ENCODE measurements around the gene BMP8B. TPM values are rescaled to one million over a fixed set of nuclear protein-coding genes. Genes with fewer than 3 reads are reported as not detected.
"Not testable (repeated sequence)": the region's sequence is repeated elsewhere in the genome, so short reads cannot be mapped to it uniquely, and the experiment has no call there.

The BMP8B gene
- total and polyA plus RNA-seq, 5 experiments from 2014 or later, result 0.13 to 0.41 (median 0.26) TPM; not detected in 2

DNA sequence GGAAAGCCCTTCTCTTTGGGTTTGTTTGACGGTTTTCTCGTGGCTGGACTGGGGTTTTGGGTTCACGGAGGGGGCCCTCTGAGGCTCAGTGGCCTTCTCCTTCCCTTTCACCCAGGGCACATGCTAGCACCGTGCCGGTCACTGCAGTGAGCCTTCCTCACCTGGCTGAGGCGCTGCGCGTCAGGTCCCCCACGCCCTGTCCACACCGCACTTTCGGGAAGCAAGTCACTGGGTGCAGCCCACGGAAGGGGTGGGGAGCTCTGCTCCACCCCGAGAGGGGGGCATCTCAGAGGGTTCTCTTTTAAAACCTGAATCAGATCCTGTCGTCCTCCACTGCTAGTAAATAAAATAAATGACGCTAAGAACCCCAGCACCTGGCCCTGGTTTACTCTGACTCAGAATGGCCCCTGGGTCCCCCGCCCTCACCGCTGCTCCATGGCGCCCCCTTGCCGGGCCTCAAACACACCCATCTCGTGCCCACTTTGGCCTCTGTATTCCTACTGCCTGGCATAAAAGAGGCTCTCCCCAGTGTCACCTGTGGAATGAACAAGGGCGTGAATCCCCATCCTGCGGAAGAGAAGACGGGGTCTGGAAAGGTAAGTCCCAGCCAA lies 15.2 kb downstream of the BMP8B start:
- H3K4me3 Mint-ChIP-seq, H3K4me1 Mint-ChIP-seq, DNase-seq, POLR2A ChIA-PET, H3K36me3 Mint-ChIP-seq, H3K27me3 Mint-ChIP-seq, H3K27ac Mint-ChIP-seq, H3K9me3 Mint-ChIP-seq: not testable (repeated sequence)
- ATAC-seq, result peak; percentile 53 to 70

DNA sequence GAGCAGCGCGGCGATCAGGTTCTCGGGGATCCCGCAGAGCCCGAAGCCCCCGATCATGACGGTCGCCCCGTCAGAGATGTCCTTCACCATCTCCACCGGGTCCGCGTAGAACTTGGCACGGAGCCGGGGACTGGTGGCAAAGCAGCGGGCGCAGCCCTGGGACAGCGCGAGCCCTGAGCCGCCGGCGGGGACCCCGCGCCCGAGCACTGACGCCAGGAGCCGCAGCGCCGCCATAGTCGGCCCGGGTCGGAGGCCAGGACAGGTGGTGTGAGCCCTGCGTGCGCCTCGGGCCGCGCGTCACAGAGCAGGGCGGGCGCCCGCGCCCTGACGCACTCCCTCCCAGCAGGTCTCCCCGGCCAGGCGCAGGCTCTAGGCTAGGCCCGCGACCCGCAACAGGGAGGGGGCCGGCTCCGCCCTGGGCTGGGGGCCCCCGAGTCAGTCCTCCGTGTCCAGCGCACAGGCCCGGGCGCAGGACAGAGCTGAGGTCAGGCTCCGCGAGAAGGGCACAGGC lies 17.6 kb downstream of the BMP8B start, which contains the start of gene OXCT2:
TSS of gene OXCT2 (minus strand) at position 327 of the 511 bp plus-strand sequence. CDS start at position 234, 93 bp downstream.
- POLR2A ChIA-PET, H3K27me3 Mint-ChIP-seq, H3K27ac Mint-ChIP-seq, H3K36me3 Mint-ChIP-seq, DNase-seq, H3K4me1 Mint-ChIP-seq, H3K9me3 Mint-ChIP-seq: not testable (repeated sequence)
- ATAC-seq, result peak; percentile 35 to 37
- H3K4me3 Mint-ChIP-seq, result peak within 1 kb of the TSS in 6 of 10 donors; percentile 18 to 59 (median 44)

DNA sequence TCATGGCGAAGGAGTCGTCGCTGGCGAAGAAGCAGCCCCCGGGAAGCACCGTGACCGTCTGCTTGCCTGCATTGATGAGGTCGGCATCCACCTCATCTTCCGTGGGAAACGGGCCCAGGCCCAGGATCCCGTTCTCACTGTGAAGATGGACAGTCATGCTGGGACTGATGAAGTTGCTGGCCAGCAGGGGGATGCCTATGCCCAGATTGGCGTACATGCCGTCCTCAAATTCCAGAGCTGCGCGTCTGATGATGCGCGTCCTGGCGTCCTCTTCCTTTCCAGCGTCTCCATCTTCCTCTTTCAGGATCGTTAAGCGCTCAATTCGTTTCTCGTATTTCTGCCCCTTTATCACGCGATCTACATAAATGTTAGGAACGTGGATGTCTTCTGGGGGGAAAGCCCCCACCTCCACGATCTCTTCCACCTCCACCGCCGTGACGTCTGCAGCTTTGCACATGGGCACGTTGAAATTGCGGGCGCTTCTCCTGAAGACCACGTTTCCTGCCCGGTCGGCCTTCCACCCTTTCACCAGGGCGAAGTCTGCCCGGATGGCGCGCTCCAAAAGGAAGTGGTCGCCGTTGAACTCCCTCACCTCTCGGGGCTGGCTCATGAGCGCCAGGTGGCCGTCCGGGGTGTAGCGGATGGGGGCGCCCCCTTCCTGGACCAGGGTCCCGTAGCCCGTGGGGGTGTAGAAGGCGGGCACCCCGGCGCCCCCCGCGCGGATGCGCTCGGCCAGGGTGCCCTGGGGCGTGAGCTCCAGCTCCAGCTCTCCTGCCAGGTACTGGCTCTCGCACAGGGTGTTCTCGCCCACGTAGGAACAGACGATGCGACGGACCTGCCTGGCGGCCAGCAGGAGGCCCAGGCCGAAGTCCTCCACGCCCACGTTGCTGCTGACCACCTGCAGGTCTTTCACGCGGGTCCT lies 18.3 kb downstream of the BMP8B start:
- ATAC-seq, result peak; percentile 42 to 65
- POLR2A ChIA-PET, result not testable (repeated sequence)

DNA sequence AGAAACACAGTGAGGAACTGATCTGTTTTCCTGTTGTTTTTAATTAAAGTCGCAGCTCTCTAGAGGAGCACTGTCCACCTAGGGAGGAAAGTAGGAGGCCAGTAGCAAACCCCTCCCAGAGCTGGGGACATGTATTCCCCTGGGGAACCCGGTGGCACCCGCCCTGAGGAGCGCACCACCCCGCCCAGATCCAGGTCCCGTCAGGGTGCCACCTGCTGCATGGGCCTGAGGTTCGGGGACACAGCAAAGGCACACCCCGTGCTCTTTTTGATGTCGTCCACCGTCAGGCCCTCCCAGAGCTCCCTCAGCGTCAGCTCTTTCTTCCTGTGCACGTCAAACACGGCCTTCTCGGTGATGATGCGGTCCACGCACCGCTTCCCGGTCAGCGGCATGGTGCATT lies 19.2 kb downstream of the BMP8B start:
- H3K27me3 Mint-ChIP-seq, POLR2A ChIA-PET, H3K36me3 Mint-ChIP-seq, H3K4me3 Mint-ChIP-seq, DNase-seq, H3K9me3 Mint-ChIP-seq, H3K27ac Mint-ChIP-seq, ATAC-seq, H3K4me1 Mint-ChIP-seq: not testable (repeated sequence)

More for the DNA sequence above, 18.3 kb downstream of the BMP8B start:
- not testable (repeated sequence) for H3K36me3 Mint-ChIP-seq, H3K27me3 Mint-ChIP-seq, H3K27ac Mint-ChIP-seq, H3K9me3 Mint-ChIP-seq, H3K4me1 Mint-ChIP-seq
- peak overlapping the region in 6 of 10 donors; percentile 18 to 59 (median 44) for H3K4me3 Mint-ChIP-seq
- DNase-seq, result peak in 1 of 10 donors; percentile 29

DNA sequence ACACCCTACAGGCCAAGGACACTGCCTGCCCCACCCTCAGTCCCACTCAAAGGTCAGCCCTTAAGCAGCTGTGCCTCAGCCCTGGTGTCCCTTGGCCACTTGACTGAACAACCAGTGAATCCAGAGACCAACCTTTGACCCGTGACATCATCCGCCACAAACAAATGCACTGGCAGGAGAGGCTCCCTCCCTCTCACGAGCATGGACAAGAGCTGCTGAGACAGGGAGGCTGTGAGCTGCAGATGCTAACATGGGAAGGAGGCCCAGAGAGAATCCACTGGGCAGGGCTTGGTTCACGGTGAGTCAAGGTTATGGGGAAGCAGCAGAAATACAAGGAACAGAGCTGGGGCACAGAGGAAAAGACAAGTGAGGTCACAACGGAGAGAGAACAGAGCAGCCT lies 22.2 kb downstream of the BMP8B start:
- DNase-seq, H3K4me3 Mint-ChIP-seq, H3K9me3 Mint-ChIP-seq, ATAC-seq, H3K27ac Mint-ChIP-seq, POLR2A ChIA-PET, H3K36me3 Mint-ChIP-seq, H3K27me3 Mint-ChIP-seq, H3K4me1 Mint-ChIP-seq: not testable (repeated sequence)

DNA sequence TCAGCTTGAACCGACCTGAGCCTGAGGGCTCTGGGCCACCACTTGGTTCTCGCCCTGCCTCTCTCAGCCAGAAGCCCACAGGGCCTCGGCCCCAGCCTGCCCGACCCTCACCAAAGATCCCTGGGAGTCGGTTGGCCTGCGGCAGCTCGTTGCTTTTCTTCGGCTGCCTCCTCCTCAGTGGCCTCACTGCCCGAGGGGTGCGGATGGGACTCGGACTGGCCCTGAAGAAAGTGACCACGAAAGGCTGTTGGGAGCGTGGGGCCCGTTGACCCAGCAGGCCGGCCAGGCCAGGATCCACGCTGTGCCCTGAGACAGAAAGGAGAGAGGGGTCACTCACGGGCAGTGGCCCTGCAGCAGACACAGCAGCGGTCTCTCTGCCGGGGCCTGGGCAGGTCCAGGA lies 24.2 kb downstream of the BMP8B start:
- POLR2A ChIA-PET, H3K4me3 Mint-ChIP-seq, DNase-seq, H3K27me3 Mint-ChIP-seq, H3K9me3 Mint-ChIP-seq, H3K4me1 Mint-ChIP-seq, H3K27ac Mint-ChIP-seq, ATAC-seq: not testable (repeated sequence)
- peaks cover 0 to 13% (median 3%) of the 10 kb centered on the region in 3 donors for H3K36me3 Mint-ChIP-seq

DNA sequence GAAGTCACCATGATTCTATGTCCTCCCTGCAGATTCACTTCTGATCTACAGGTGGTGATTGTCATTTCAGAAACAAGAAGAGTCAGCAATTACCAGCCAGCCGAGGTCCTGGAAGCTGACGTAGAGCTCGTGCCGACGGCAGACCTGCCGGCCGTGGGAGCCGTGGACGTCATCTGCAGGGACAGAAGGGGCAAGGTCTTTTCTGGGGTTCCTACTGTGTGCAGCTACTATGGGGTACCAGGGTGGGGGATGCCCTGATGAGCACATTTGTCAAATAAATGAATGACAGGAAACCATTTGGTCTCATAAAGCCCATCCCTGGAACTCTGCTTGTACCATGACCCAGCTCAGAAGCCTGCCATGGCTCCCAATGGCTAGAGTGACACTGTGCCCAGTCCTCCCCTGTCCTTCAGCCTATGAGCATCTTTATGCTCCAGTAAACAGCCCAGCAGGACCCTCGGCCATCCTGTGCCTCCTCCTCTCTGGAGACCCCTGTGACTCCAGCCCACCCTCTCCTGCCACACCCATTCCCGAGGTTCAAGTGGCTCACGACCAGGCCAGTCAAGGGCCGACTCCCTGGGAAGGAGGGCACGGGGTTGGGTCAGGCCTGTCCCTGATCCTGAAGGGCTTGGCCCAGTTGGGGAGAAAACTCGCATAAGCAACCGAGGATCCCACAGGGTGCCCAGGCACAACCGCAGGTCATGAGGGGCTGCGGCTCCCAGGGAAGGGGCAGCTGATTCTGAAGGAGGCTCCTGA lies 24.9 kb downstream of the BMP8B start:
- ATAC-seq, H3K27me3 Mint-ChIP-seq, H3K4me1 Mint-ChIP-seq, H3K4me3 Mint-ChIP-seq, H3K27ac Mint-ChIP-seq, H3K9me3 Mint-ChIP-seq, POLR2A ChIA-PET, DNase-seq: not testable (repeated sequence)
- peaks cover 0 to 16% (median 5%) of the 10 kb centered on the region in 3 donors for H3K36me3 Mint-ChIP-seq

DNA sequence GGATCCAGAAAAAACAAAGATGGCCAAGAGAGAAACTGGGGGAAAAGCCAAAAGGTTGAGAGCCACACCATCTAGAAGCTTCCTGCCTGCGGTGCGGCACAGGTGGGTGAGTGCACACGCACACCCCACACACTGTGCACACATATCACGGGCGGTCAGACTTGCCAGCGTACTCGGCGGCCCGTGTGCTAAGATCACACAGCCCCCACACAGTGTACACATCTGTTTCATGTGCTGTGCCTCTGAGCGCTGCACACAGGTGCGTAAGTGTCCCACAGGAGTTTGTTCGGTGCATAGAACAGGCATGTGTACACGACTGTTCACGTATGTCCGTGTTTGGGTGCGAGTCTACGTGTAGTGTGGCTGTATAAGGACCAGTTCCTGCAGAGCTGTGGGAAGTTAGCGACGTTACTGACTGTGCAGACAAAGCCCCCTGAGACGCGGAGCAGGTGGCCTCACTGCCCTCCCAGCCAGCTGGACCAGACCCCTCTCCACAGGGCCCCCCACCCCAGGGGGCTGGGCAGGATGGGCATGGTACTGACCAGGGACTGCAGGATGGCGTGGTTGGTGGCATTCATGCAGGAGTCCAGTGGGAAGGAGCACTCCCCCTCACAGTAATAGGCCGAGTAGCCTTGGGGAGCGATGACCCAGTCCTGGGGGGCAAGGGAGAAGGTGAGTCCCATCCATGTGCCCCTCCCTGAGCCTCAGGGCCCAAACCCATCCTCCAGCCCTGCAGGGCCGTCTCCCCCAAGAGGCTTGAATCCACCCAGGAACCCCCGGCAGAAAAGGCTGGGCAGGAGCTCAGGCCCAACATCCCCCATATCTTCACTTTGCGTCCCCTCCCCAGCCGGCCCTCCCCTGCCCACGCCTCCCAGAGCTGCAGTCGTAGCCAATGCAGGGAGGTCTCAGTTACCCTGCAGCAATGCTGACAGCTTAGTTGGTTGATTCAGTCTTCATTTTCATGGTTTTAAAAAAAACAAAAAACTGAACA lies 25.8 kb downstream of the BMP8B start:
- Mint-ChIP-seq H3K9me3 (no peaks in the 10 kb centered on the region), H3K27ac (no peak overlapping the region), H3K36me3 (peaks cover 0 to 23% (median 5%) of the 10 kb centered on the region in 3 donors), H3K4me3 (no peak overlapping the region), H3K27me3 (no peaks in the 10 kb centered on the region), H3K4me1 (peaks cover 0 to 1% (median 0%) of the 10 kb centered on the region in 4 donors)
- POLR2A ChIA-PET, result no interaction called here
- DNase-seq (peak in 1 of 10 donors; percentile 45), ATAC-seq (no peak)

DNA sequence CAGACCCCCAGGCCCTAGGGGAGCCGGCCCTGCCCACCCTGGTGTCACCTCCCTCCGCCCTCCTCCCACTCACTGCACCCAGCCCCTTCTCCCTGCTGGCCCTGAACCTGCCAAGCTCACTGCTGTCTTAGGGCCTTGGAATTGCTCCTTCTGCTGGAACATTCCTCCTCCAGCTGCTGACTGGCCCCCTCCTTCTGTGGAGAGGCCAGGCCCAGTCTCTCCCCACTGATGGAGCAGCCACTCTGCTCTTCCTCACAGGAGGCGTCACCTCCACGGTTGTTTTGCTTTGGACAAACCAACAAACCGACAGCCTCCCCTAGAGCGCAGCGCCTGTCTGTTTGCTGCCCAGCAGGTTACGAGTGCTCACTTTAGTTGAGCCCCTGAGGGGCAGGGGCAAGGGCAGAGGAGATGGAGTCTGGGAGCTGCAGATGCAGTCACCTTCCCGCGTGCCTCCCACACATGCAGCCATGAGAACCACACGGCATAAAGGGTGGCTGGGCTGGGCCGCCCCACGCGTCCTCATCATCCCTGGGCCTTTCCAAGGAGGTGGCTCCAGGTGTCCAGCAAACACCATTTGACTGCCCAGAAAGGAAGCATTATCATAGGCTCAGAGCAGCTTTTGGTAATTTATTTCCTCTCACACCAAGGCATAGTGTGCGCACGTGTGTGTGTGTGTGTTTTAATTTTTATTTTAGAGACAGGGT lies 27.0 kb downstream of the BMP8B start:
- peak overlapping the region in 2 of 10 donors; percentile 52 to 80 for H3K27ac Mint-ChIP-seq

DNA sequence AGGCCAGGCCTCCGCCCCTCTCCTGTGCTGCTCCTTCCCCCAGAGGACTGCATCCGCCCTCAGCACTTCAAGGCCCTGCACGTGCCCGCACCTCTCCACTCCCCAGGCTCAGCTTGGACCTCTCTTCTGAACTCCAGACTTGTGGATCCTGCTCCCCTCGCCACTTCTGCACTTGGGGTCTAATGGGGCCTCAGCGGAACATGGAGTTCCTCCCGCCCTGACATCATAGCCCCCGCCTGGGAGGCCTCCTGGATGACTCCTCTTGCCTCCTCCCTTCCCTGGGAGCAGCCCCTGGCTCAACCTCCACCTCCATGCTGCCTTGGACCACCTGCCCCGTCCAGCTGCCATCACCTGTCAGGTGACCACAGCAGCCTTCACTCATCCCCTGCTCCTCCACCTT lies 27.6 kb downstream of the BMP8B start:
- peaks cover 0 to 3% (median 0%) of the 10 kb centered on the region in 4 donors for H3K4me1 Mint-ChIP-seq
- H3K9me3 Mint-ChIP-seq, result no peaks in the 10 kb centered on the region
- ATAC-seq, result no peak
- H3K4me3 Mint-ChIP-seq, result no peak overlapping the region
- H3K27me3 Mint-ChIP-seq, result no peaks in the 10 kb centered on the region
- H3K36me3 Mint-ChIP-seq, result peaks cover 0 to 40% (median 12%) of the 10 kb centered on the region in 3 donors
- no peak for DNase-seq
- POLR2A ChIA-PET, result no interaction called here
- H3K27ac Mint-ChIP-seq, result no peak overlapping the region

More for the DNA sequence above, 27.0 kb downstream of the BMP8B start:
- H3K4me3 Mint-ChIP-seq, result no peak overlapping the region
- POLR2A ChIA-PET, result interaction anchor here (0.5 kb wide), 1 partner anchor 27 kb away, joined by 3 read pairs; the partner anchor contains the start of gene BMP8B
- ATAC-seq (no peak), DNase-seq (no peak)
- peaks cover 0 to 34% (median 8%) of the 10 kb centered on the region in 3 donors for H3K36me3 Mint-ChIP-seq
- peaks cover 0 to 1% (median 0%) of the 10 kb centered on the region in 4 donors for H3K4me1 Mint-ChIP-seq
- H3K9me3 Mint-ChIP-seq, result no peaks in the 10 kb centered on the region
- H3K27me3 Mint-ChIP-seq, result no peaks in the 10 kb centered on the region

Data from naive thymus-derived CD8-positive, alpha-beta T cell (primary cell).